Skeletal muscle satellite cell (primary cell): ENCODE results near the gene CHD2.
"Not testable (repeated sequence)": the region's sequence is repeated elsewhere in the genome, so short reads cannot be mapped to it uniquely, and the experiment has no call there.

Experiments
- H3K27me3 ChIP-seq: 2 replicates; pipeline ENCODE4 v1.7.0; 2013; ENCODE audit warnings: low read length; ENCODE audit not compliant: control insufficient read depth, insufficient read depth
- H3K36me3 ChIP-seq: 2 replicates; pipeline ENCODE4 v1.7.0; 2013; ENCODE audit warnings: mild to moderate bottlenecking, control low read depth, low read length; ENCODE audit not compliant: insufficient read depth
- H3K4me1 ChIP-seq: 2 replicates; pipeline ENCODE4 v1.7.0; 2013; ENCODE audit warnings: low read length; ENCODE audit not compliant: control insufficient read depth, insufficient read depth
- H3K4me2 ChIP-seq: 2 replicates; pipeline ENCODE4 v1.7.0; 2013; ENCODE audit warnings: mild to moderate bottlenecking, low read length
- H3K4me3 ChIP-seq: 2 replicates; pipeline ENCODE4 v1.7.0; 2013; ENCODE audit warnings: low read length
- H3K9ac ChIP-seq: 2 replicates; pipeline ENCODE4 v1.7.0; 2013; ENCODE audit warnings: mild to moderate bottlenecking, low read depth, low read length, moderate library complexity
- H3K9me3 ChIP-seq: replicated peaks from 2 replicates; pipeline ENCODE4 v1.7.0; 2013; ENCODE audit warnings: mild to moderate bottlenecking, control low read depth, low read length

The CHD2 gene

GRCh38 chr15:93028111-93028631 lies 128.0 kb downstream of the CHD2 start:
- Histone ChIP-seq H3K4me2 (peak overlapping the region; percentile 76), H3K4me3 (no peak overlapping the region), H3K4me1 (peaks cover 36% of the 10 kb centered on the region), H3K9me3 (no peaks in the 10 kb centered on the region), H3K36me3 (peaks cover 51% of the 10 kb centered on the region), H3K9ac (peak overlapping the region; percentile 65), H3K27me3 (no peaks in the 10 kb centered on the region)

DNA sequence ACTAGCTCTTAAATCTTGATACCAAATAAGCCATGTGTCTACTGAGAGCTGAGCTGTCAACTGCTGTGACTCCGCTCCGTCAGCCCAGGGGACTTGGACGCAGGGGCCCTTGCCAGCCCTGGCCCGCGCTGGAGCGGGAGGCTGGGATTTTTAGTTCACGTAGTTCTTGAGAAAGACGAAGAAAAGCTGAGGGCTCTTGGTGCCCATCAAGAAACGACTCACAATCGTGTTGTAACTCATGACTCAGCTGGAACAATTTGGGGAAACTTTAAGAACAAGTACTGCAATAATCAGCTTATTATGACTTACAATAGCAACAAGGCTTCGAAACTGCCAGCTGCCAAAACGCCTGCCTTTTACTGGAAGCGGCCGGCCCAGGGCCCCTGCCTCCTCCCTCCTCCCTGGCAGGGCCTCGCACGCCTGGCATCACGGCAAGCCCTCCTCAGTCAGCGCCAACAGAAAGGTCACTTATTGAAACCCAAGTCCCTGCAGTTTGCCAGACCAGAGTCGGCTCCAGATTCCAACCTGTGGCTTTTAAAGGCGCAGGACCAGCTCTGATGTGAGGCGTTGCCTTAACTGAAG lies 128.6 kb downstream of the CHD2 start:
- Histone ChIP-seq H3K4me3 (peak overlapping the region; percentile 44), H3K4me2 (peak overlapping the region; percentile 76), H3K9me3 (no peaks in the 10 kb centered on the region), H3K36me3 (peaks cover 45% of the 10 kb centered on the region), H3K27me3 (no peaks in the 10 kb centered on the region), H3K4me1 (peaks cover 36% of the 10 kb centered on the region), H3K9ac (peak overlapping the region; percentile 65)

DNA sequence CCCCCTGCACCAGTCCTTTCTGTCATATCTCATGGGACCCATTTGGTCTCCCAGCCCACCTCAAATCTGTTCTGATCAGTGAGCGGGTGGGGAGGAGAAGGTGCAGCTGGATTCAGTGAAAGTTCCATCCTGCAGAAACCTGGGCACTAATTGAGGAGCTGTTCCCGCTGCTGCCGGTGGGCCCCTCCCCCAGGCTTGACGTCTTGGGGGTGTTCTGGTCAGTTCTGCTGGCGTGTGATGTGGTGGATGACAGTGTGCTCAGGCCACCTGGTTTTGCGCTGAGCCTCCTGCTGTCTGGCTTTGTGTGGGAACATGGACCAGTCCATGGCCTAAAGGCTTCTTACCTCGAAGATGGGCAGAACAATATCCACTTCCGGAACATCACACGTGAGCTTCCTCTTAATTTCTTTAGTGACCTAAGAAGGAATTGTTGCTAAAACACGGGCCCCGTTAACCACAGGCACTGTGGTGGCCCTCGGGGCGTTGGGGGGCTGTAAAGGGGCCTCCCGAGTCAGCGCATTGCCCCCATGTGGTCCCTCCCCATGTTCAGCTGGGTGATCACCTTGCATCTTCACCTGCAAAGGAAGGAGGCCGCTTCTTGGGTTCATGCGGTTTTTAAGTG lies 129.2 kb downstream of the CHD2 start:
- Histone ChIP-seq H3K9ac (peak overlapping the region; percentile 65), H3K9me3 (no peaks in the 10 kb centered on the region), H3K4me3 (peak overlapping the region; percentile 44), H3K36me3 (peaks cover 40% of the 10 kb centered on the region), H3K4me1 (peaks cover 36% of the 10 kb centered on the region), H3K27me3 (no peaks in the 10 kb centered on the region), H3K4me2 (peak overlapping the region; percentile 76)

GRCh38 chr15:93029836-93030429 lies 129.8 kb downstream of the CHD2 start:
- Histone ChIP-seq H3K4me2 (peak overlapping the region; percentile 76), H3K4me1 (peaks cover 36% of the 10 kb centered on the region), H3K4me3 (no peak overlapping the region), H3K9me3 (no peaks in the 10 kb centered on the region), H3K36me3 (peaks cover 34% of the 10 kb centered on the region), H3K9ac (peak overlapping the region; percentile 1), H3K27me3 (no peaks in the 10 kb centered on the region)

DNA sequence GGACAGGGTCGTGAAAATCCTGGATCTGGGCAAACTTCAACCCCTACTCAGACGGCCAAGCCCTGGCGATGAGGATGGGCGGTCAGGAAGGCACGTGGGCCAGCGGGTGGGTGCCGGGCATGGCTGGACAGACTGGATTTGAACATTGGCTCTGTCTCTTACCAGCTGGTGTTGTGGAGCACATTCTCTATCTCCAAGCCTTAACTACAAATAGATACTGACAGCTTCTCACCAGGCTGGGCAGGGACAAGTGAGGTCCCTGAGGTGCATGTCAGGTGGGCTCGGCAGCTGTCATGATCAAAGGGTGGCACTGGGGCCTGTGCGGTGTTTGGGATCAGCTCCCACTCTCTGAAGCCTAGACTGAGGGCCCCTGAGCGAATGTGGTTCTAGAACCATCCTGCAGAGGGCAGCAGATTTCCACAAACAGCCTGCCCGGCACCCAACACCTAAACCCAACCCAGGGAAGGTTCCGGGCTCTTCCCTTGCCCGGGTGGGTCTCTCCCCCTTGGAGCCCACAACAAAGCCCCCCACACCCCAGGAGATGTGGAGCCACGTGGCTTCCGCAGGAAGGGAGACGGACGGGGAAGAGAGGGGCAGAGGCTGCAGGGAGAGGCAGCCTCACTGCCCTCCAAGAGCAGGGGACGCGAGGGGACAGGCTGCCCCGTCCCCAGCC lies 130.4 kb downstream of the CHD2 start:
- Histone ChIP-seq H3K9ac (peak overlapping the region; percentile 25), H3K4me1 (peaks cover 36% of the 10 kb centered on the region)

DNA sequence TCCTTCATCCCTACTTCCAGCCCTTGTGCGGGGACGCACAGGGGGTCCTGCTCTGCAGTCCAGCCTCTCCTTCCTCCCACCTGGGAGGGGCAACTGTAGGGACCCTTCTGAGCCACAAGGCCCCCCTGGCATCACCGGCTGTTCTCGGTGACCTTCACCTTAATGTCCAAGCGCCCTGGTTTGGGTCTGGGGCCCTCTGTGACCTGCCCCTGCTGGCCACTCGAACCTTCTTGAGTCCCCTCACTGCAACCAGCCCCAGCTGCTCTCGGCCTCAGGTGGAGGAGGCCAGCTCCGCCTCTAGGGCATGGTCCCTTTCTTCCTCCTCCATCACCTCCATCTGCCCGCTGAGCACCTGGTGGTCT lies 131.0 kb downstream of the CHD2 start:
- Histone ChIP-seq H3K4me3 (no peak overlapping the region), H3K36me3 (peaks cover 22% of the 10 kb centered on the region), H3K27me3 (no peaks in the 10 kb centered on the region), H3K9me3 (no peaks in the 10 kb centered on the region), H3K9ac (no peak overlapping the region), H3K4me2 (no peak overlapping the region), H3K4me1 (peaks cover 36% of the 10 kb centered on the region)

More for the DNA sequence above, 130.4 kb downstream of the CHD2 start:
- H3K9me3 ChIP-seq, result no peaks in the 10 kb centered on the region
- H3K4me2 ChIP-seq, result no peak overlapping the region
- peaks cover 27% of the 10 kb centered on the region for H3K36me3 ChIP-seq
- no peaks in the 10 kb centered on the region for H3K27me3 ChIP-seq
- H3K4me3 ChIP-seq, result no peak overlapping the region

DNA sequence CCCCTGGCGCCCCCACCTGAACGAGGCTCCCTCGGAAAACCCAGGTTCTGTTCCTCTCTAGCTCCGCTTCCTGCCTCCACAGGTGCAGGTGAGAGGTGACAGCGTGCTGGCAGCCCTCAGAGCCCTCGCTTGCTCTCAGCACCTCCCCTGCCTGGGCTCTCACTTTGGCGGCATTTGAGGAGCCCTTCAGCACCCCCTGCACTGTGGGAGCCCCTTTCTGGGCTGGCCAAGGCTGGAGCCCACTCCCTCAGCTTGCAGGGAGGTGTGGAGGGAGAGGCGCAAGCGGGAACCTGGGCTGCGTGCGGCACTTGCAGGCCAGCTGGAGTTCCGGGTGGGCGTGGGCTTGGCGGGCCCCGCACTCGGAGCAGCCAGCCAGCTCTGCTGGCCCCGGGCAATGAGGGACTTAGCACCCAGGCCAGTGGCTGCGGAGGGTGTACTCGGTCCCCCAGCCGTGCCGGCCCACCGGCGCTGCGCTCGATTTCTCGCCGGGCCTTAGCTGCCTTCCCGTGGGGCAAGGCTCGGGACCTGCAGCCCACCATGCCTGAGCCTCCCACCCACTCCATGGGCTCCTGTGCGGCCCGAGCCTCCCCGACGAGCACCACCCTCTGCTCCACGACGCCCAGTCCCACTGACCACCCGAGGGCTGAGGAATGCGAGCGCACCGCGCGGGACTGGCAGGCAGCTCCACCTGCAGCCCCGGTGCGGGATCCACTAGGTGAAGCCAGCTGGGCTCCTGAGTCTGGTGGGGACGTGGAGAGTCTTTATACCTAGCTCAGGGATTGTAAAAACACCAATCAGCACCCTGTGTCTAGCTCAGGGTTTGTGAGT lies 131.6 kb downstream of the CHD2 start:
- not testable (repeated sequence) for H3K4me3 ChIP-seq, H3K4me2 ChIP-seq, H3K9ac ChIP-seq, H3K27me3 ChIP-seq, H3K9me3 ChIP-seq
- peaks cover 36% of the 10 kb centered on the region for H3K4me1 ChIP-seq
- peaks cover 15% of the 10 kb centered on the region for H3K36me3 ChIP-seq

GRCh38 chr15:93032515-93033206 lies 132.5 kb downstream of the CHD2 start:
- H3K9me3 ChIP-seq, H3K36me3 ChIP-seq, H3K27me3 ChIP-seq, H3K4me3 ChIP-seq, H3K4me2 ChIP-seq, H3K9ac ChIP-seq: not testable (repeated sequence)
- H3K4me1 ChIP-seq, result peaks cover 34% of the 10 kb centered on the region

DNA sequence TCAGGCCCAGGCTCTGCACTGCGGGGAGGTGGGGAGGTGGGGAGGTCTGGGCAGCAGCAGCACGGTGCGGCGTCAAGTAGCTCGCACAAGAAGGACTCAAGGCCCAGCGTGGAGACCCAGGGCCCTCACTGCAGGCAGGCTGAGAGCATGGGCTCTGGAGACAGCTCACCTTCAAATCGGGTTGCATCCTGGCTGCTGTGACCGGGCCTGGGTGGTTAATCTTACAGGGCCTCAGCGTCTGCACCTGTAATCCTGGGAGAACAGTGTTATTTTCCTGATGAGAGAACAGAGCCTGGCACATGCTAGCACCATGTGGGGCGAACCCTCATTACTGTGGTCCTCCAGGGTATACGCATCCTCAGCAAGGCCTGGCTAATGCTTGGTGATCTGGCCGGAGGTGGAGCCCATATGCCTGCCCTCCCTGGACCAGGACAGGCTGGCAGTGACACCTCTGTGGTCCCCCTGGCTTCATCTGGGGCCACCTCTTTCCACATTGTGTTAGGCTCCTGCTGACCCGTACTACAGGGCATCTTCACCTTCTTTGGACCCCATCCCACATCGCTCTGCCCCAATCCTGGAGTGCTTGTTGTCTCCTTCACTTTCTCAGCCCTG lies 133.4 kb downstream of the CHD2 start:
- H3K36me3 ChIP-seq, result no peaks in the 10 kb centered on the region
- no peak overlapping the region for H3K4me2 ChIP-seq
- no peak overlapping the region for H3K9ac ChIP-seq
- H3K4me1 ChIP-seq, result peaks cover 26% of the 10 kb centered on the region
- H3K9me3 ChIP-seq, result no peaks in the 10 kb centered on the region
- H3K27me3 ChIP-seq, result peaks cover 11% of the 10 kb centered on the region
- H3K4me3 ChIP-seq, result no peak overlapping the region

DNA sequence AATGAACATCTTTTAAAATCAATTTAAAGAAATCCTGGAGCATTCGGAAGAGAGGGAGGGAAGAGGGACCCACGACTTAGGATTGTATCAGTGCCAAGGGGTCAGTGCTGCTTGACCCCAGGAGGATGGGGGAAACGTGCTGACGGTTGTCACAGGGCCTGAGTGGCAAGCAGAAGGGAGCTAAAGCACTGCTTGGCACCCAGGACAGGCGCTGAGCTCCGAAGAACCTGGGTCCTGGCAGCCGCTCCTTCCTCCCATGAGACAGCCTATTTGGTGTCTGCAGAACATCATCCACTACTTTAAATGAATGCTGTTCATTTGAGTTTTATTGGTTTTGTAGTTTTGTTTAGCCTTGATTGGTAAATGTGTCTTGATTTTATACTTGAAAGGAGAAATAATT lies 134.4 kb downstream of the CHD2 start:
- no peak overlapping the region for H3K9ac ChIP-seq
- peaks cover 11% of the 10 kb centered on the region for H3K27me3 ChIP-seq
- no peaks in the 10 kb centered on the region for H3K36me3 ChIP-seq
- no peak overlapping the region for H3K4me2 ChIP-seq
- H3K4me1 ChIP-seq, result peaks cover 17% of the 10 kb centered on the region
- H3K9me3 ChIP-seq, result no peaks in the 10 kb centered on the region
- H3K4me3 ChIP-seq, result no peak overlapping the region
